Activated T-cell treated with anti-CD3 and anti-CD28 coated beads for 48 hours (primary cell): ENCODE results near the gene LIX1L.

Experiments
- DNase-seq: peaks from one replicate; pipeline ENCODE4 v3.0.0-alpha.2; 2020; ENCODE audit warnings: low read depth

The LIX1L gene

GRCh38 chr1:145985502-145986439 is 28.0 kb upstream of the LIX1L start:
- DNase-seq = no peak

- no peak for DNase-seq
These were observed 27.3 kb upstream of the LIX1L start for GRCh38 chr1:145985129-145985501.

- DNase-seq = no peak
These were observed 26.4 kb upstream of the LIX1L start for GRCh38 chr1:145983960-145984830.

GRCh38 chr1:145983206-145983675 is 25.4 kb upstream of the LIX1L start:
- DNase-seq = no peak

DNA sequence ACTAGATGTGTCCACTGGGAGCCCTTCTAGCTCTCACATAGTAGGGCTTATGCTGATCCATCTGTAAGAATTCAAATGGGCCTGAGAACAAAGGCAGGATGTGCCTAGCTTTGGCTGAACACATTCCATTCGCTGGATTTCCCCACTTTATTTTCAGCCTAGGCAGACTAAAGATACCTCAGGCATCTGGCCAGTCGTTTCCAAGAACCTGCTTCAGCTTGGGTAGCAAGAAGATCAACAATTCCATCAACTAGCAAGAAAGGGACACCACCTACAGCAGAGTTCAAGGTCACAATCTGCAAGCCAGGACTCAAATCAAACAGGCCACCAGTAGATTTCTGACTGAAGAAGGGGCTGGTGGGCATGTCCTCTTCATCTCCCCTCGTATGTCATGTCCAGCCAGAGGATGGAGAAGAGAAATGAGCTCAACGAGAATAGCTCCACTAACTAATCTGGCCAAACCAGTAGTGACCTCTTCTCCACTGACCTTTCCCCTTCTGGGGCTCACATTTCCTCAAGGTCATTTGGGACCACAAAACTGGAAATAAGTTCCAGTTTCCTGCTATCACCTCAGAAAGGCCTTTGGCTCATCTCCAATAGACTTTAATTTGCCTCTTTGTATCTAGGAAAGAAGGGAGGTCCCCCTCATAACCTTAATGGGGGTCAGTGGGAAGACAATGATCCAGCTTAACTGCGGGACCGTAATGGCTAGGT is 24.4 kb upstream of the LIX1L start:
- DNase-seq = no peak

DNA sequence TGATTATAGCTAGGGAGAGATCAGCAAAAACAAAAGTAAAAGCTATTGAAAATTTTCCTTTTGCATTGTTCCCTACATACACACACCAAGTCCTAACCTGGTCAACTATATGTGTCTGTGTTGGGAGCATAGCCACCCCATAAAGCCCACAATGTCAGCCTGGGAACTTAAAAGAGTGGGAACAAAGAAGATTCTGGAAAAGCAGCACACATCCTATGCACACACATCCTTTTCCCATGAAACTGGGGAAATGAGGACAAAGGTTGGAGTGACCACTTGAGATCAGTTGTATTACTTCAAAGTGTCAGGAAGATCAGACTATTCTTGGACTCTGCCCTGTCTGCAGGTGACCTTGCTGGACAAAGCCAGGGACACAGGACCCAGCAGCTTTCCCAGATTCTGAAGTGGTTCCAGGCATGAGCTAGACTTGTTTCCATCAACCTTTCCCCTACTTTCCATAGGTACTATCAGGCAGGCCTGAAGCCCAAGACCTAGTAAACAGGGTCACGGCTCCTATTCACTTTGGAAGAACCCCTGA is 22.7 kb upstream of the LIX1L start:
- no peak for DNase-seq

GRCh38 chr1:145979746-145980456 is 22.1 kb upstream of the LIX1L start:
- DNase-seq = no peak

DNA sequence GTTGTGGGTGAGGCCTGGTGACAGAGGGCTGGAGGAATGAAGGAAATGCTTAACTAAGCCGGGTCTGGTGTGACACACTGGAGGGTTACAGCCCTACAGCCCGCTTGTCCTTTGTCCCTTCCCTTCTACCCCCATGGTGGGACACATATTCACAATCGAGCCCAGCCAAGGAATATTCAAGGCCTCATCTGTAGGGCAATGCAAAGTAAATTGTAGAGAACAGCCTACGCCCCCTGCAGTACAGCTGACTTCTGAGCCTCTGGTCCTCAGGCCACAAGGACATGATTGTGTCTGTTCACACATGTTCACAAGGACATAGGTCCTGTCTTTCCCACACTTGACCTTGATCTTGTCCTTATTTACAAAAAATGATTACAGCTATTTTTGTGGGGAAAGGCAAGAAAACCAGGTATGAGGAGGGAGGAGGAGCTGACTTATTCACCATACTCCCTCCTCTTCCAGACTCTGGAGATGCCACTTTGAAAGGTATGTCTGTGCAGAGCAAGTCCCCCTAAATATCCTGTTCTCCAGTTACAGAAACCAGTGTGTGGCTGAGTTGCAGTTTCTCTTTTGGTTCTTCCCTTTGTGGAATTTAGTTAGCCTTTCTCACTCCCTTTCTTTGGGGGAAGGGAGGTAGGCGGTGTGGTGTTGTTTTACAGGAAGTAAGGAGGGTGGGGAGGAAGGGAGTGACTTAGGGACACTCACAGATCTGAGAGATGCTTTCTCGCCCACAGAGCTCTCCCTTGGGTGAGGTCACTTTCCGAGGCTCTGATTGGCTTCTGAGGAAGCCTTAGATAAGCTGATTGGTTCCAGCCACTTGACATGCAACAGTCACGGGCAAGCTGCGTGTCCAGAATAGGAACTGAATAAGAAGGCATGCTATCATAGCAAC is 21.3 kb upstream of the LIX1L start:
- DNase-seq = peak; percentile 70

DNA sequence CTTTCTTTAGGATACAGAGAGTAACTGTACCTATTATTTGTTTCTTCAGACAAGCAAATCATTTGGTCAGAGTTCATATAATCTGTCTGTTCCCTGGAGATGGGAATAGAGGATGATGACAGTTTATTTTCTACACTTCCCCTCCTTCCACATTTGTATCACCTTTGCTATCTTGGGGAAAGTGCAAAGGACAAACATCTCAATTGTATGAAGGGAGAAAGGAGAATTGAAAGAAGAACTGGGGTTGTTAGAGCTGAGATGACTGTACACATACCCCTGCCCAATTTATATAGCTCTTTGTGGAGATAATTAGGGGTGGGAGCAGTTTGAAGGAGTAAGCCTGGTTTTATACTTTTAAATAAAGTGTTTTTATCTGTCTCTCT is 20.6 kb upstream of the LIX1L start:
- no peak for DNase-seq

DNA sequence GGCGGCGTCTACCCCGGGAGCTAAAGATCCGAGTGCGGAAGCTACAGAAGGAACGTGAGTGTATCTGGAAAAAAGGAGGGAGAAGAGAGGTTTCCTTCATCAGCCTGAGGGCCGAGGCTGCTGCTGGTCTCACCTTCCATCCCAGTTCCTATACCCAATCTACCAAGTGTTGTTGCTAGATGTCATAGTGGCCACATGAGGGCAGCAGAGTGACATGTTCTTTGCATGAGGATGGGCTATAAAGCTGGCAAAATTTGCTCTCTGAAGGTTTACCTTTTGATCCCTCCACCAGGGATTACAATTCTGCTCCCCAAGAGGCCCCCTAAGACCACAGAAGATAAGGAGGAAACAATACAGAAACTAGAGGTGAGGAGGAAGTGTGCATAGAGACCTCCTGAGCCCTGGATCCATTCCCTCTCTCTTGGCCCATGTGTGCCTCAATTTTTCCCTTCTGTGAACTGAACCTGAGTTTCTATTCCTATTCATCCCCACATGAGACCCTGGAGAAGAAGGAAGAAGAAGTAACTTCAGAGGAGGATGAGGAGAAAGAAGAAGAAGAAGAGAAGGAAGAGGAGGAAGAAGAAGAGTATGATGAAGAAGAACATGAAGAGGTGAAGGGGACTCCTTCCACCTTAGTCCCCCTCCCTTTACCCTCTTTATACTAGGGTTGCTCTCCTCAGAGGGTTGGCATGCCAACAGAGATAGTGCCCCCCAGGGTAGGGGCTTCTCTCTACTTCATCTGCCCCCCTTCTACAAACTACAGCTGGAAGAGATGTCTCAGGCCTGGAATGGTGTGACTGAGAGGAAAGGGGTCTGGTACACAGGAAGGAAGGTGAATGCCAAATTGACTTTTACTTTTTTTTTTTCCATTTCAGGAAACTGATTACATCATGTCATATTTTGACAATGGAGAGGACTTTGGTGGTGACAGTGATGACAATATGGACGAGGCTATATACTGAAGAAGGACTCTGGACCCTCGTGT is 20.0 kb upstream of the LIX1L start:
- DNase-seq = no peak

GRCh38 chr1:145977016-145977415 is 19.2 kb upstream of the LIX1L start:
- DNase-seq = no peak

- DNase-seq = no peak
These were observed 17.4 kb upstream of the LIX1L start for GRCh38 chr1:145975216-145975615.

GRCh38 chr1:145974721-145975120 is 16.9 kb upstream of the LIX1L start:
- DNase-seq = no peak

GRCh38 chr1:145972580-145972979 is 14.8 kb upstream of the LIX1L start:
- DNase-seq = no peak

DNA sequence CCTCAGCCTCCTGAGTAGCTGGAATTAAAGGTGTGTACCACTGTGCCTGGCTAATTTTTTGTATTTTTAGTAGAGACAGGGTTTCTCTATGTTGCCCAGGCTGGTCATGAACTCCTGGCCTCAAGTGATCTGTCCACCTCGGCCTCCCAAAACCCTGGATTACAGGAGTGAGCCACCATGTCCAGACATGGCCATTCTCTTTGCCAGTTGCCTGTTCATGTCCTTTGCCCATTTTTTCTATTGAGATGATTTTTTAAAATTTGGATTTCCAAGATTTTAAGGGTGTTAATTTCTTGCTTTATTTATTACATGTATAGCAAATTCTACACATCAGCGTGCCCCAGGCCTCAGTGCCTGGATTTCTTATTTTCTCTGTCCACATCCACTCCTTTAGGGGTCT is 9.5 kb upstream of the LIX1L start:
- DNase-seq = no peak

DNA sequence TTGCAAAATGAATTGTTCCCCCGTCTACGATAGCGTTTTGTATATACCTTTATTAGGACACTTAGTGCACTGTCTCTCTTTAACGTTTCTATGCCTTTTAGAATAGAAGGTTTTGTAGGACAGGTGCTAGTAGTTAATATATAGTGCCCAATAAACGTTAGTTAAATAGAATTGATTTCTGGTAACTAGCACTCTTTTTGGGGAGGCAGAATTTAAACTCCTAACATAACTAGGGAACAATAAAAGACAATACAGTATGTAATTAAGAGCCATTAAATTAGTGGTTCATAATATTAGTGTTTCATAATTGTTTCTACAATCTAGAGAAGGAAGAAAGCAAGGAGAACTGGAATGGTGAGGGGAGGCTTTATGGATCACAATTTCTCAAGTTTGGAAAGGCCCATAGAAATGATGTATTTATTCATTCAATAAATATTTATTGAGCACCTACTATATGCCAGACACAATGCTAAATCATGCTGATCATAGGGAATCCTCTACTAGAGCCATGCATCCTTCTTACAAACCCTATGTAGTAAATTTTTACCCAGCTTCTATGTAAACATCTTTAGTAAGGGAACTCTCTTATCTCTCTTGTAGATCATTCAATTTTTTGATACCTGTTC is 7.4 kb upstream of the LIX1L start:
- DNase-seq = no peak

DNA sequence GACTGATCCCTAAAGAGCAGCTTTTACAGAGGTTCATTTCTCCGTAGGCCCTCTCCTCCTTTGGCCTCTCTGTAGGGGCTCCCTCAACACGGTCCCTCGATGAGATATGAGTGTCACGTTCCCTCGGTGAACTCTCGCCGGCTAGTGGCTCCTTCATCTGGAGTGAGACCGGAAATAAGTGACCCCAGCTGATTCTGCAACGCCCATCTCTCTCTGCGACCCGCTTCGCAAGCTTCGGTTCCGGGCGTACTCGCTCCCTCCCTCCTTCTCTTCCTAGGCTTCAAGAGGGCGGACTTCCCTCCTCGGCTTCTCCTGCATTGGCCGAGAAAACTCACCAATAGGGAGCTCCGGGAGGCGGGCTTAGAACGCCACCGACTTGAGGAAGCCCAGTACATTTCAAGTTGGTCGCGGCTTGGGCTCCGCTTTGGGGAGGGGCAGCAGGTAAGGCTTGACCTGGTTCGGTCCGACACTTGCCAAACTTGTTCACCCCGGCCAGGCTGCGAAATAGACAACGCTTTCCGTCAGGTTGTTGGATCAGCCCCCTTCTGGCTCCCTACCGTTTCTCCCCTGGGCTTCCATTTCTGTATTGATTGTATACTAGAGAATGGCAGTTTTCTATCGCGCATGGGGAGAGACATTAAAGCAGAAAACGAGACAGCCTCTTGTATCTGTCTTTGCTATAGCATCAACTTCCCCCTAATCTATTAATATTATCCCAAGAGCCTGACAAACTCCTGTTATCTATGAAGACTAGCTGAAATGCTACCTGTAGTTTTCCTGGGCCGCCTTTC is 6.7 kb upstream of the LIX1L start, which contains the start of the genes ANKRD34A and POLR3GL:
Gene ANKRD34A (minus strand): TSS at position 248 of the 791 bp plus-strand sequence. CDS start 2,816 bp downstream, outside the sequence.
Gene POLR3GL (plus strand): TSS at position 363 of the 791 bp plus-strand sequence. CDS start 10,176 bp downstream, outside the sequence.
- peak; percentile 84 for DNase-seq
